ENCODE measurements around the gene SH3TC1. TPM values are rescaled to one million over a fixed set of nuclear protein-coding genes. Genes with fewer than 3 reads are reported as not detected.

Gene SH3TC1
- total RNA-seq, 1 donor from 2014 or later: 12.5 TPM

DNA sequence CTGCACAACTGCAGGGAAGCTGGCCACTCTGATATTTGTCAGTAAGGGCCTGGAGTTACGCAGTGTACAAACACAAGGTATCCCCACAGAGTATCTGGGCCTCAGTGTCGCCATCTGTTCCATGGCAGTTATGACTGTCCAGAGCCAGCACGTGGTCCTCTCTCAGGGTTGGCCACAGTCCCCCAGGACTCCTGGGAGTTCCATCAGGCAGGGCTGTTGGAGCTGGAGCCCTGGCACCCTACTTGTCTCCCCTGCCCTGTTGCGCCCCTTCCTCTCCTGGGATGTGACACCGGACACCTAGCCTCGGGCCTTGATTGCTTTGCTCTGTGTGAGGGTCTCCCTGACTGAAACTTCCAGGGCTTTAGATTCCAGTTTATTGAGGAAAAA is 78.9 kb downstream of the SH3TC1 start:
- Mint-ChIP-seq H3K27ac (no peak overlapping the region), H3K4me1 (ENCODE audit: low read depth) (no peaks in the 10 kb centered on the region), H3K27me3 (peaks cover 6% of the 10 kb centered on the region), H3K36me3 (ENCODE audit: insufficient read depth) (no peaks in the 10 kb centered on the region), H3K4me3 (ENCODE audit: low read depth) (no peak overlapping the region), H3K9me3 (ENCODE audit: low read depth) (no peaks in the 10 kb centered on the region)
- TF ChIP-seq, protein P1, sequence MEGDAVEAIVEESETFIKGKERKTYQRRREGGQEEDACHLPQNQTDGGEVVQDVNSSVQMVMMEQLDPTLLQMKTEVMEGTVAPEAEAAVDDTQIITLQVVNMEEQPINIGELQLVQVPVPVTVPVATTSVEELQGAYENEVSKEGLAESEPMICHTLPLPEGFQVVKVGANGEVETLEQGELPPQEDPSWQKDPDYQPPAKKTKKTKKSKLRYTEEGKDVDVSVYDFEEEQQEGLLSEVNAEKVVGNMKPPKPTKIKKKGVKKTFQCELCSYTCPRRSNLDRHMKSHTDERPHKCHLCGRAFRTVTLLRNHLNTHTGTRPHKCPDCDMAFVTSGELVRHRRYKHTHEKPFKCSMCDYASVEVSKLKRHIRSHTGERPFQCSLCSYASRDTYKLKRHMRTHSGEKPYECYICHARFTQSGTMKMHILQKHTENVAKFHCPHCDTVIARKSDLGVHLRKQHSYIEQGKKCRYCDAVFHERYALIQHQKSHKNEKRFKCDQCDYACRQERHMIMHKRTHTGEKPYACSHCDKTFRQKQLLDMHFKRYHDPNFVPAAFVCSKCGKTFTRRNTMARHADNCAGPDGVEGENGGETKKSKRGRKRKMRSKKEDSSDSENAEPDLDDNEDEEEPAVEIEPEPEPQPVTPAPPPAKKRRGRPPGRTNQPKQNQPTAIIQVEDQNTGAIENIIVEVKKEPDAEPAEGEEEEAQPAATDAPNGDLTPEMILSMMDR (IDR thresholded peaks at IDR 0.05; ENCODE audit: unreplicated experiment): no peak
- DNase-seq (ENCODE audit: low spot score, unreplicated experiment): no peak

- Mint-ChIP-seq H3K4me3 (ENCODE audit: low read depth) (no peak overlapping the region), H3K36me3 (ENCODE audit: insufficient read depth) (no peaks in the 10 kb centered on the region), H3K4me1 (ENCODE audit: low read depth) (no peaks in the 10 kb centered on the region), H3K9me3 (ENCODE audit: low read depth) (no peaks in the 10 kb centered on the region), H3K27me3 (peaks cover 6% of the 10 kb centered on the region), H3K27ac (no peak overlapping the region)
- TF ChIP-seq, protein P1 (IDR thresholded peaks at IDR 0.05; ENCODE audit: unreplicated experiment): no peak
- no peak for DNase-seq (ENCODE audit: low spot score, unreplicated experiment)
Observed at GRCh38 chr4:8278421-8279287, 79.6 kb downstream of the SH3TC1 start.

DNA sequence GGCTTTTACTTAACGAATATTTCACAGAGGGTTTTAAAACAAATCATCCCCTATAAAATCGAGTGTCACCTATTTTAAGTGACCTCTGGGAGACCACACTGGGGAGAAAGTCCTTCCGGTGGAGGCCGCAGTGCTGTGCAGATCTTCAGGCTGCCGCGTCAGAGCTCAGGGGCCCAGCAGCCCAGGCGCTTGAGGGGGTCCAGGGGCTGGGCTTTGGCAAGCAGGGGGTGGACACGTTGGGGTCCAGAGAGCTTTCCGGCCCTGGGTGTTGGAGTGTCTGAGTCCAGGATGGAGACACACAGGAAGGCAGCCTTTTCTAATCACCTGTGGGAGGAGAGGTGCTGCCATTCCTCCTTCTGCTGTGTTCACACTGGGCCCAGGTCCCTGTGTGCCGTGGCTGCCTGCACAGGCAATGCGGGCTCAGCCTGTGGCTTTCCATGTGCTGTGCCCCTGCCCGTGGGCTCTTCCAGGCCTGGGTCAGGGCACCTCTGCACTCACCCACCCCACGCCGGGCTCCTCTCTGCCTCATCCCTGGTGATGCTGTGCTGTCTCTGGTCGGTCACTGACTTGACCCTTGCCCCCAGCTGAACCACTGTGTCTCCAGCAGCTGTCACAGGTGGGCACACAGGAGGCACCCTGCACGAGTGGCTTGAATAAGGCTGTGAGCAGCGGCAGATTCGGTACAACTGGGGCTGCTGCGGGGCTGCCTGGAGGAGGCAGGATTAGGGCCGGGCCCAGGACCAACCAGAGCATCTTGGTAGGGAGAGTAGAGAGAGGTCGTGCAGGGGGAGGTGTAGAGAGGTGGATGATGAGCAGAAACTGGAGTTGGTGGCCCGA is 80.4 kb downstream of the SH3TC1 start:
- H3K4me3 Mint-ChIP-seq (ENCODE audit: low read depth): no peak overlapping the region
- no peak for DNase-seq (ENCODE audit: low spot score, unreplicated experiment)
- no peak overlapping the region for H3K27ac Mint-ChIP-seq
- no peaks in the 10 kb centered on the region for H3K36me3 Mint-ChIP-seq (ENCODE audit: insufficient read depth)
- peaks cover 4% of the 10 kb centered on the region for H3K27me3 Mint-ChIP-seq
- TF ChIP-seq, protein P1 (IDR thresholded peaks at IDR 0.05; ENCODE audit: unreplicated experiment): no peak
- no peaks in the 10 kb centered on the region for H3K9me3 Mint-ChIP-seq (ENCODE audit: low read depth)
- no peaks in the 10 kb centered on the region for H3K4me1 Mint-ChIP-seq (ENCODE audit: low read depth)

DNA sequence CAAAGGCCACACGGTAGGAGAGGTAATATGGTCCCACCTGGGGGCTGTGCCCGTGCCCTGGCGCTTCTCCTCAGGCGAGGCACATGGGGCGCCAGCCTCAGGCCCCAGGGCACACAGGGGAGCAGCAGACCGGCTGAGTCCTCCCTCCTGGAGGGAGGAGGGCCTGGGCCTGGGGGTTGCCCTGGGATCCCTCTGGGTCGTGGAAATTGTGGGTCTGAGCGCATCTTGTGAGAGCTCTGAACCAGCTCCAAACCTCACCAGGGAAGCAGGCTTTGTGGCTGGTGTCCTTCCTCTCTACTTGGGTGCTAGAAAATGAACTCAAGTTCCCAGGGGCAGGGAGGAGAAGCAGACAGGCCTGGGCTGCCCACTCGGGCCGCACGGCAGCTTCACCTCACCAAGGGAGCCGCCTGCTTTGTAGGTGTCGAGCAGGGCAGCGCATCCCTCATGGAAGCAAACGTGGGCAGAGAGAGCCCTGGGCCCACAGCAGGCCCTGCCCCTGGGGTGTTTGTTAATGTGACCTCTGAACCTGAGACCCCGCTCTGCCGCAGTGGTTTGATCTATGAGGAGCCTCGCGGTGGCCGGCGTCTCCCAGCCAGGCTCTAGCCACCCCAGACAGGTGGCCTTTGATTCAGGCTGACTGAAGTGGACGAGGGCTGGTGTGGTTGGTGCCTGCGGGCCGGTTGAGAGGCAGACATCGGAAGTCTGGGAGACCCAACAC is 81.2 kb downstream of the SH3TC1 start:
- TF ChIP-seq, protein P1 (IDR thresholded peaks at IDR 0.05; ENCODE audit: unreplicated experiment): no peak

More for the DNA sequence above, 81.2 kb downstream of the SH3TC1 start:
- Mint-ChIP-seq H3K4me3 (ENCODE audit: low read depth) (no peak overlapping the region), H3K9me3 (ENCODE audit: low read depth) (no peaks in the 10 kb centered on the region), H3K27ac (no peak overlapping the region), H3K36me3 (ENCODE audit: insufficient read depth) (no peaks in the 10 kb centered on the region), H3K27me3 (peaks cover 3% of the 10 kb centered on the region), H3K4me1 (ENCODE audit: low read depth) (no peaks in the 10 kb centered on the region)
- no peak for DNase-seq (ENCODE audit: low spot score, unreplicated experiment)
